ENCODE data around the gene SH3RF3. TPM values are rescaled to one million over a fixed set of nuclear protein-coding genes. Genes with fewer than 3 reads are reported as not detected.

SH3RF3 gene
- polyA plus RNA-seq, 1 donor (not counting 4 experiments of a cell fraction or from before 2014, with no cell fraction given): 0.08 TPM

- Histone ChIP-seq H3K4me2 (ENCODE audit: control insufficient read depth, extremely low read depth, insufficient read depth, low read depth, low read length) (no peak overlapping the region), H4K20me1 (ENCODE audit: control insufficient read depth, extremely low read depth, insufficient read depth, low read length) (no peaks in the 10 kb centered on the region), H3K4me3 (ENCODE audit: control insufficient read depth in 2 of 3, extremely low read depth in 1 of 3, insufficient read depth in 2 of 3, low read depth in 1 of 3, low read length in 3 of 3) (no peak overlapping the region), H3K27me3 (ENCODE audit: control insufficient read depth, extremely low read depth, insufficient read depth, low read length) (peaks cover 51% of the 10 kb centered on the region), H3K79me2 (ENCODE audit: control insufficient read depth, insufficient read depth, low read length) (no peaks in the 10 kb centered on the region), H2AFZ (ENCODE audit: control insufficient read depth, low read length) (no peak overlapping the region), H3K9me3 (ENCODE audit: control insufficient read depth, low read depth, low read length) (no peaks in the 10 kb centered on the region), H3K4me1 (ENCODE audit: control insufficient read depth, extremely low read depth, insufficient read depth, low read length) (no peaks in the 10 kb centered on the region), H3K9ac (ENCODE audit: control insufficient read depth, extremely low read depth, insufficient read depth, low read length) (no peak overlapping the region), H3K27ac (ENCODE audit: control insufficient read depth, insufficient read depth, low read length) (no peak overlapping the region), H3K36me3 (ENCODE audit: control insufficient read depth in 2 of 2, extremely low read depth in 1 of 2, insufficient read depth in 2 of 2, low read length in 2 of 2) (no peaks in the 10 kb centered on the region), H3K9me1 (ENCODE audit: control insufficient read depth, extremely low read depth, insufficient read depth, low read length) (no peaks in the 10 kb centered on the region)
- DNase-seq (ENCODE audit: low read depth, low spot score): no peak
- dilution Hi-C loops (cut with MboI; ENCODE audit: extremely low pct_ligation_motif_present, low sequenced_read_pairs): no loop called here
- FAIRE-seq: no peak
- TF ChIP-seq, protein P1, sequence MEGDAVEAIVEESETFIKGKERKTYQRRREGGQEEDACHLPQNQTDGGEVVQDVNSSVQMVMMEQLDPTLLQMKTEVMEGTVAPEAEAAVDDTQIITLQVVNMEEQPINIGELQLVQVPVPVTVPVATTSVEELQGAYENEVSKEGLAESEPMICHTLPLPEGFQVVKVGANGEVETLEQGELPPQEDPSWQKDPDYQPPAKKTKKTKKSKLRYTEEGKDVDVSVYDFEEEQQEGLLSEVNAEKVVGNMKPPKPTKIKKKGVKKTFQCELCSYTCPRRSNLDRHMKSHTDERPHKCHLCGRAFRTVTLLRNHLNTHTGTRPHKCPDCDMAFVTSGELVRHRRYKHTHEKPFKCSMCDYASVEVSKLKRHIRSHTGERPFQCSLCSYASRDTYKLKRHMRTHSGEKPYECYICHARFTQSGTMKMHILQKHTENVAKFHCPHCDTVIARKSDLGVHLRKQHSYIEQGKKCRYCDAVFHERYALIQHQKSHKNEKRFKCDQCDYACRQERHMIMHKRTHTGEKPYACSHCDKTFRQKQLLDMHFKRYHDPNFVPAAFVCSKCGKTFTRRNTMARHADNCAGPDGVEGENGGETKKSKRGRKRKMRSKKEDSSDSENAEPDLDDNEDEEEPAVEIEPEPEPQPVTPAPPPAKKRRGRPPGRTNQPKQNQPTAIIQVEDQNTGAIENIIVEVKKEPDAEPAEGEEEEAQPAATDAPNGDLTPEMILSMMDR (optimal IDR thresholded peaks at IDR 0.05 in 1 of 3, IDR thresholded peaks at IDR 0.05 in 1 of 3, conservative IDR thresholded peaks at IDR 0.05 in 1 of 3; ENCODE audit: extremely low read depth in 1 of 3, insufficient read depth in 2 of 3, low read length in 3 of 3): no peak
- TF ChIP-seq EZH2 (IDR thresholded peaks at IDR 0.05; ENCODE audit: low read length): no peak
Measured at GRCh38 chr2:109287838-109288237, 158.8 kb downstream of the SH3RF3 start.

- no peaks in the 10 kb centered on the region for H3K9me3 ChIP-seq (ENCODE audit: control insufficient read depth, low read depth, low read length)
- no peaks in the 10 kb centered on the region for H3K36me3 ChIP-seq (ENCODE audit: control insufficient read depth in 2 of 2, extremely low read depth in 1 of 2, insufficient read depth in 2 of 2, low read length in 2 of 2)
- H3K27me3 ChIP-seq (ENCODE audit: control insufficient read depth, extremely low read depth, insufficient read depth, low read length): peaks cover 42% of the 10 kb centered on the region
- no peak overlapping the region for H2AFZ ChIP-seq (ENCODE audit: control insufficient read depth, low read length)
- H3K79me2 ChIP-seq (ENCODE audit: control insufficient read depth, insufficient read depth, low read length): no peaks in the 10 kb centered on the region
- no peak for FAIRE-seq
- no peak overlapping the region for H3K27ac ChIP-seq (ENCODE audit: control insufficient read depth, insufficient read depth, low read length)
- no peaks in the 10 kb centered on the region for H4K20me1 ChIP-seq (ENCODE audit: control insufficient read depth, extremely low read depth, insufficient read depth, low read length)
- no peak for DNase-seq (ENCODE audit: low read depth, low spot score)
- no peaks in the 10 kb centered on the region for H3K9me1 ChIP-seq (ENCODE audit: control insufficient read depth, extremely low read depth, insufficient read depth, low read length)
- H3K4me3 ChIP-seq (ENCODE audit: control insufficient read depth in 2 of 3, extremely low read depth in 1 of 3, insufficient read depth in 2 of 3, low read depth in 1 of 3, low read length in 3 of 3): no peak overlapping the region
- dilution Hi-C loops (cut with MboI; ENCODE audit: extremely low pct_ligation_motif_present, low sequenced_read_pairs): no loop called here
- H3K9ac ChIP-seq (ENCODE audit: control insufficient read depth, extremely low read depth, insufficient read depth, low read length): no peak overlapping the region
- TF ChIP-seq, protein P1 (optimal IDR thresholded peaks at IDR 0.05 in 1 of 3, IDR thresholded peaks at IDR 0.05 in 1 of 3, conservative IDR thresholded peaks at IDR 0.05 in 1 of 3; ENCODE audit: extremely low read depth in 1 of 3, insufficient read depth in 2 of 3, low read length in 3 of 3): no peak
- no peak for TF ChIP-seq EZH2 (IDR thresholded peaks at IDR 0.05; ENCODE audit: low read length)
- H3K4me1 ChIP-seq (ENCODE audit: control insufficient read depth, extremely low read depth, insufficient read depth, low read length): no peaks in the 10 kb centered on the region
- no peak overlapping the region for H3K4me2 ChIP-seq (ENCODE audit: control insufficient read depth, extremely low read depth, insufficient read depth, low read depth, low read length)
Measured at GRCh38 chr2:109288544-109289368, 159.8 kb downstream of the SH3RF3 start.

Data from keratinocyte (primary cell).